Measurements from ENCODE around the gene ATP8B3.

GRCh38 chr19:1823020-1823419 lies 10.9 kb upstream of the ATP8B3 start:
- TF ChIP-seq EP300 (IDR thresholded peaks at IDR 0.05) (no peak), CTCF (IDR thresholded peaks at IDR 0.05) (no peak), POLR2A (IDR thresholded peaks at IDR 0.05) (no peak)

All from sigmoid colon (tissue), 4 donors.